ENCODE results near the gene GABARAP.

Gene GABARAP

DNA sequence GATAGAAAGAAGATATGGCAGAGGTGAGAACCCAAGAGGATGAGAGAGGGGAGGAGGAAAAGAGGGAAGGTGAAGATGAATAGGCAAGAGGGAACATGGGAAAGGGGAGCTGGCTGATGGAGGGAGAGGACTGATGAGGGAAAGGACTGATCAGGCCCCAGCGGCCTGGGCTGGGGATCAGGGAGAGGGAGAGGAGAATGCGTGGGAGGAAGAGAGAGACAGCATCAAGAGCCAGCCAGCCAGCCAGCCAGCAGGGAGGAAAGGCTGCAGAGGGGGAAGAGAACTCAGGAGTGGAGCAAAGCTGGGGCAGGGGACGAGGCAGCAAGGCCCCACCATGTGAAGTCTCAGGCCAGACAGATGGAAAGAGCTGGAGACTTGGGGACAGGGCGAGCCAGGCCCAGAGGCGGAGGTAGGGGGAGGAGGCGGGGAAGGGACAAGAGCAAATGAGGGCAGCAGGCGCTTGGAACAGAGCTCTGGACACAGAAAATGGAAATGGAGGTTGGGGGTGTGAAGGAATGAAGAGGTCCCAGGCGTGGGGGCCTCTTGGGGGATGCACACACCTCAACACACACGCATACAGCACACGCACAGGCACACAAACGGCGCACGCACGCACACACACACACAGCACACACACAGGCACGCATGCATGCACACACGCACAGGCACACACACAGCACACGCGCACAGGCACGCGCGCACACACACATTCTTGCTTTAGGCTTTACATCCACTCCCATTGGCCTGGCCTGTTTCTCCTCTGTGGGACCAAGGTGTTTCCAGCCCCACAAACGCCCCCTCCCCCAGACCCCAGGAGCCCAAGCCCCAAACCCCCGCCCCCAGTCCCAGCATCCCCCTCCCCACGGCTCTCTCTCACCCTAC, 34.9 kb downstream of the GABARAP start:
- no peak for DNase-seq (ENCODE audit: low read depth)

- no peak for DNase-seq (ENCODE audit: low read depth)
Measured at GRCh38 chr17:7205561-7205960, 36.7 kb downstream of the GABARAP start.

GRCh38 chr17:7204828-7205461, 37.3 kb downstream of the GABARAP start:
- DNase-seq (ENCODE audit: low read depth), result no peak

GRCh38 chr17:7204336-7204735, 37.9 kb downstream of the GABARAP start:
- no peak for DNase-seq (ENCODE audit: low read depth)

DNA sequence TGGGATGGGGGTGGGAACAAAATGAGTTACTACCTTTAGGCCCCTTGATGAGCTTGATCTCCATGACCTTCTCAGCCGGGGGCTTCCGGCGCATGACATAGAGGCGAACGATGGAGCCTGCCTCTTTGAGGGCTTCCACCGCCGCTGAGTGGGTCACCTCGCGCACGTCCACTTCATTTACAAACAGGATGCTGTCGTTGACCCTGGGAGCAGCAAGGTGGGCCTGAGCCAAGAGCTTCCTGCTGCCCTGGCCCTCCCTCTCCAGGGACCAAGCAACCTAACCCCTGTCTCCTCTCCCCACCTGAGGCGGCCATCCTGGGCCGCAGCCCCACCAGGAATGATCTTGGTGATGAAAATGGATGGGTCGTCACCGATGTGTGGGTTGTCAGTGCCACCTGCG, 38.9 kb downstream of the GABARAP start:
- no peak for DNase-seq (ENCODE audit: low read depth)

DNA sequence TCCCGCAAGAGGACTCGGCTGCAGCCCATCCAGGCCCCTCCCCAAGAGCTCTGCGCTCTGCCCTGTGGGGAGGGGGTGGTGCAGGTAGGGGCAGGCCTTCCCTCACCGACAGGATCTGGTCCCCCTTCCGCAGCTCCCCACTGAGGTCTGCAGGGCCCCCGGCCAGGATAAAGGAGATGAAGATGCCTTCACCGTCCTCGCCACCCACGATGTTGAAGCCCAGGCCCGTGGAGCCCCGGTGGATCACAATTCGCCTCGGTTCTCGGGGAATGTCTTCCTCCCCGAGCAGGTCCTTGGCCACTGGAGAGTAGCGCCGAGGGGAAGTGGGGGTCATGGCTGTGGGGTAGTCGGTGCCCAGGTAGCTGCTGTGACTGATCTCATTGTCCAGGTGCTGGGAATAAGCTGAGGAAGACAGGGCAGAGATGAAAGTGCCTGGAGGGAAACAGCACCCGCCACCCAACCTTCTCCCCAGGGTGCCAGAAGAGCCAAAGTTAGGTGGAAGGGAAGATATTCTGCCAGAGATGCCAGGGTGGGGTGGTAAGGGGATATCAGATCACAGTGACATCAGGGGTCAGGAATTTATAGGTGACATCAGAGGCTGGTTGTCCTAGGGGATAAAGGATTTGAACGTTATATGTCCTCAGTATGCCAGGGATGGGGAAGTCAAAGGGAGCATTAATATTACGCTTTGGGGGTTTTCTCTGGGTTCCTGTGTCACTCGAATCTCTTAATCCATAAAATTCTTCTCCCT, 45.4 kb downstream of the GABARAP start:
- no peak for DNase-seq (ENCODE audit: low read depth)

DNA sequence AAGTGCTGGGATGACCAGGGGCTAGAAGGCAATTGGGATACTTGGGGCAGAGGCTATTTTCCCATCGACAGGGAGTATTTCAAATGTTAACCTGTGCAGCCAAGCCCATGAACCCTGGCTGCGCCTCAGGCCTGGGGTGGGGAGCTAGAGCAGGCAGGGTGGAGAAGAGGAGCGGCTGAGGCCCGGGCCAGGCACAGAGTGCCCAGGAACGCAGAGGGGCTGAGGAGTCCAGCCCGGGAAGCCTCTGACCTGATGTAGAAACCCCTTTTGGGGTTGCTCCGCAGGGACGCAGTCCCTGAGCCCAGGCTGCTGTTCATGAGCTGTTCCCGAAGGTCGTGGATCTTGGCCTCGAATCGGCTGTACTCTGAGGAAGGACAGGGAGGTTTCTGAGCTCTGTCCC, 46.3 kb downstream of the GABARAP start:
- DNase-seq (ENCODE audit: low read depth), result no peak

DNA sequence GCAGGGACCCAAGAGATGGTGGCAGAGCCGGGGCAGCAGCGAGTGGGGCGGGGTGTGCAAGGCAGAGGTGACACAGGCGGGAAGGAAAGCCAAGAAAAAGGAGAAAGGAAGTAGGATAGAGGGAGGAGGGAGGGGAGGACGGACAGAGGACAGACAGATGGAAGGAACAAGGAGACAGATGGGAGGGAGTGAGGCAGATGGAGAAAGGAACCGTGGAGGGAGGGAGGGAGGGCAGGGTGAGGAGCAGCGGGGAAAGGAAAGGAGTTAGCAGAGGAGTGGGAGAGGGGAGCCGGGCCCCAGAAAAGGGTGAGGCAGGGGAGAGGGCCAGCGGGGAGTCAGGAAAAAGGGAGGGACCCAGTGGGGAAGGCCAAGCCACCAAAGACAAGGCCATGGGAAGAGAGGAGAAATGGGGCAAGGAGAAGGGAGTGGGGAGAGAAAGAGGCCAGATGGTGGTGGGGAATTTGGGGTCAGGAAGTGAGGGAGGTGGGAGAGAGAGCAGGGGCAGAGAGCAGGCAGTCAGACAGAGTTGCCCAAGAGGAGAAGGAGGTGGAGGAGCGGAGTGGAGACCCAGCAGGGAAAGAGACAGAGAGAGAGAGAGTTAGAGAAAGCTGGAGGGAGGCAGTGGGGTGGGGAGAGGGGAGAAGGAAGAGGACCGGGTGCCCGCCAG, 49.8 kb downstream of the GABARAP start:
- DNase-seq (ENCODE audit: low read depth), result no peak

DNA sequence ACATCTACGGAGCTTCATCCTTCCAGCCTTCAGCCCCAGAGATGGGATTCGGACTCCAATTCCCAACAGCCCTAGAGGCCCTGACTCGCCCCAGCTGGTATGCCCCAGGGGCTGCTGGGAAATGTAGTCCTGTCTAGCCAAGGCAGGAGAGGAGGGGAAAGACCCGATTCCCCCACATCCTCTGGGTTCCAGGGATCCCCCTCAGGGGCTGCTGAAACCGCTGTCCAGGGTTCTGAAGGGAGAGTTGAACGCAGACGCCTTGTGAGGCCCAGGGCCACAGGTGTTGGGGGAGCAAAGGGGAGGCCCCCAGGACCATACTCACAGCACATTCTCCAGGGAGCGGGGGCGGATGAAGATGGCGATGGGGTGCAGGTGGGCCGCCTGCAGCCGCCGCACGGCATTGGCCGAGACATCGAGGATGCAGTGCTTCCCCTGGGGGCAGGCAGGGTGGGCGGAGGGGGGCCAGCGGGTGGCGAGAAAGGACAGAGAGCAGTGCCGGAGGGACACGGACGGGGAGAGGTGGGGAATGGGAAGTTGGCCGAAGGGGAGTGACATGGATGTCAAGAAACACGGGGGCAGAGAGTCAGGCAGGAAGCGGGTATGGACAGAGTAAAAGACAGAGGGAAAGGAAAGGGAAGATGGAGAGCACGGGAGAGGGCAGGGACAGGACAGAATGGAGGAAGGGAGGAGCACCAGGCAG, 50.5 kb downstream of the GABARAP start:
- DNase-seq (ENCODE audit: low read depth), result no peak

DNA sequence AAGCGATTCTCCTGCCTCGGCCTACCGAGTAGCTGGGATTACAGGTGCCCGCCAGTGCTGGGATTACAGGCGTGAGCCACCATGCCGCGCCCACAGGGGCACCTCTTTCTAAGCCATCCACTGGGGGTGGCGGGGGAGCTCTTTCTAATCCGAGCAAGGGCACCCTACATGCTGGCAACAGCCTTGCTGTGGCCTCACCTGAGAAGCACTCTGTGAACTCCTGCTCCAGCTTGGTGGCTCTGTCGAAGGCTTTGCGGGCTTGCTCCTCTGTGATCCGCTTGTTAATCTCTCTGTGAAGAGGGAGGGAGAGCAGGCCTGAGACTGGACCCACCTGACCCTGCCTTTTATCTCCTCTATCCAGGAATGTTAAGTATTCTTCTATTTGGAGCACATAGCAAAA, 51.2 kb downstream of the GABARAP start:
- no peak for DNase-seq (ENCODE audit: low read depth)

- DNase-seq (ENCODE audit: low read depth), result no peak
Measured at GRCh38 chr17:7190276-7190917, 51.9 kb downstream of the GABARAP start.
